KMS-11 (cell line): ENCODE results near the gene MYL9.
"Not testable (repeated sequence)": the region's sequence is repeated elsewhere in the genome, so short reads cannot be mapped to it uniquely, and the experiment has no call there.

ENCODE experiments used
- H2AFZ ChIP-seq: fragments of 200-600 bp; sonication (generic); 2 replicates; pipeline ENCODE4 v1.6.1; 2016; ENCODE audit warnings: antibody characterized with exemption, mixed run types, low read depth
- H3K27ac ChIP-seq: fragments of 200-600 bp; sonication (generic); 2 replicates; pipeline ENCODE4 v1.6.1; 2016; ENCODE audit warnings: mild to moderate bottlenecking, mixed run types
- H3K27me3 ChIP-seq: fragments of 200-600 bp; sonication (generic); 2 replicates; pipeline ENCODE4 v1.6.1; 2017; ENCODE audit warnings: mild to moderate bottlenecking, low read depth, mixed run types, moderate library complexity; ENCODE audit not compliant: insufficient read depth
- H3K36me3 ChIP-seq: fragments of 200-600 bp; sonication (generic); 2 replicates; pipeline ENCODE4 v1.6.1; 2017; ENCODE audit warnings: mild to moderate bottlenecking, mixed run types; ENCODE audit not compliant: insufficient read depth
- H3K4me1 ChIP-seq: fragments of 200-600 bp; sonication (generic); 2 replicates; pipeline ENCODE4 v1.6.1; 2016; ENCODE audit warnings: mild to moderate bottlenecking, low read depth, mixed run types; ENCODE audit not compliant: poor library complexity, severe bottlenecking
- H3K4me2 ChIP-seq: fragments of 200-600 bp; sonication (generic); 2 replicates; pipeline ENCODE4 v1.7.0; 2016; ENCODE audit warnings: mild to moderate bottlenecking, mixed run types
- H3K4me3 ChIP-seq: fragments of 200-600 bp; sonication (generic); IDR thresholded peaks from 2 replicates; pipeline ENCODE4 v1.6.1; 2017; ENCODE audit warnings: low read depth, low read length, mixed read lengths; ENCODE audit not compliant: insufficient read depth
- H3K79me2 ChIP-seq: fragments of 200-600 bp; sonication (generic); 2 replicates; pipeline ENCODE4 v1.6.1; 2016; ENCODE audit warnings: low read depth, mixed run types; ENCODE audit not compliant: insufficient read depth
- H3K9ac ChIP-seq: fragments of 200-600 bp; sonication (generic); 2 replicates; pipeline ENCODE4 v1.6.1; 2016; ENCODE audit warnings: mild to moderate bottlenecking, mixed run types
- H4K20me1 ChIP-seq: fragments of 200-600 bp; sonication (generic); 2 replicates; pipeline ENCODE4 v1.6.1; 2016; ENCODE audit warnings: mild to moderate bottlenecking, mixed run types; ENCODE audit not compliant: insufficient read depth
- TF ChIP-seq, protein P1 (sequence below): fragments of 200-600 bp; sonication (generic); conservative IDR thresholded peaks from 2 replicates; pipeline ENCODE4 v1.6.1; 2017; ENCODE audit warnings: low read depth, mild to moderate bottlenecking, antibody characterized with exemption, low read length, moderate library complexity, mixed read lengths

Gene MYL9

DNA sequence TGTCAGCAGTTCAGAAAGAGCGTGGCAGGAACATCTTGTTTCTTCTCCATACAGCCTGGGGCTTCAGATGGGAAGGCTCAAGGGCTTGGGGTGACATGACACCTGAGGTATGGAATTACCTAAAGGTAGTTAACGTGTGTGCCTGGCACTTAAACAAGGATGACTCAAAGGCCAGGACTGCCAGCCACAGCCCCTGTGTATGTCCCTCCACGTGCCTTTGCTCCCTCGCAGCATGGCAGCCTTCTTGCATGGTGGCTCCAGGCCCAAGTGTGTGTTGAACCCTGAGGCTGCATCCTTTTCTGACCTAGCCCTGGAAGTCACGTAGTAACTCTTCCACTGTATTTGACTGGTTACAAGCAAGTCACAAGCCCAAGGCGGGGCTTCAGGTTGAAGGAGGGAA is 33.6 kb upstream of the MYL9 start:
- Histone ChIP-seq H3K4me1 (peaks cover 6% of the 10 kb centered on the region), H3K27me3 (no peaks in the 10 kb centered on the region), H3K79me2 (no peaks in the 10 kb centered on the region), H3K36me3 (no peaks in the 10 kb centered on the region), H3K27ac (no peak overlapping the region), H2AFZ (no peak overlapping the region), H3K9ac (no peak overlapping the region), H4K20me1 (no peaks in the 10 kb centered on the region), H3K4me2 (no peak overlapping the region), H3K4me3 (no peak overlapping the region)
- TF ChIP-seq, protein P1, sequence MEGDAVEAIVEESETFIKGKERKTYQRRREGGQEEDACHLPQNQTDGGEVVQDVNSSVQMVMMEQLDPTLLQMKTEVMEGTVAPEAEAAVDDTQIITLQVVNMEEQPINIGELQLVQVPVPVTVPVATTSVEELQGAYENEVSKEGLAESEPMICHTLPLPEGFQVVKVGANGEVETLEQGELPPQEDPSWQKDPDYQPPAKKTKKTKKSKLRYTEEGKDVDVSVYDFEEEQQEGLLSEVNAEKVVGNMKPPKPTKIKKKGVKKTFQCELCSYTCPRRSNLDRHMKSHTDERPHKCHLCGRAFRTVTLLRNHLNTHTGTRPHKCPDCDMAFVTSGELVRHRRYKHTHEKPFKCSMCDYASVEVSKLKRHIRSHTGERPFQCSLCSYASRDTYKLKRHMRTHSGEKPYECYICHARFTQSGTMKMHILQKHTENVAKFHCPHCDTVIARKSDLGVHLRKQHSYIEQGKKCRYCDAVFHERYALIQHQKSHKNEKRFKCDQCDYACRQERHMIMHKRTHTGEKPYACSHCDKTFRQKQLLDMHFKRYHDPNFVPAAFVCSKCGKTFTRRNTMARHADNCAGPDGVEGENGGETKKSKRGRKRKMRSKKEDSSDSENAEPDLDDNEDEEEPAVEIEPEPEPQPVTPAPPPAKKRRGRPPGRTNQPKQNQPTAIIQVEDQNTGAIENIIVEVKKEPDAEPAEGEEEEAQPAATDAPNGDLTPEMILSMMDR = no peak

DNA sequence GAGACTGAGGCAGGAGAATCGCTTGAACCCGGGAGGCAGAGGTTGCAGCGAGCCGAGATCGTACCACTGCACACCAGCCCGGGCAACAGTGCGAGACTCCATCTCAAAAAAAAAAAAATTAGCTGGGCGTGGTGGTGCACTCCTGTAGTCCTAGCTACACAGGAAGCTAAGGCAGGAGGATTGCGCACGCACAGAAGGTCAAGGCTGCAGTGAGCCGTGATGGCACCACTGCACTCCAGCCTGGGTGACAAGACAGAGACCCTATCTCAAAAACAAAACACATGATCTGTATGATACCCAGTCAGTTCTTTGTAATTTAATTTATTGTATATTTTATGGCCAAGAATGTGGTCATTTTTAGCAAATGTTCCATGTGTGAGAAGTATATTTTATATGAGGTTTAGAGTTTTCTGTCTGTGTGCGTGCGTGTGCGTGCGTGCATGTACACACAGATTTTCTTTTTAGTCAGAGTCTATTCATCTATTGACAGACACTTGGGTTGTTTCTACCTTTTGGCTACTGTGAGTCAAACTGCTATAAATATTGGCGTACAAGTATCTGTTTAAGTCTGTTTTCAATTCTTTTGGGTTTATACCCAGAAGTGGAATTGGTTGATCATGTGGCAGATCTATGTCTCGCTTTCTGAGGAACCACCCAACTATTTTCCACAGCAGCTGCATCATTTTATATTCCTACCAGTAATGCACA is 22.2 kb upstream of the MYL9 start:
- TF ChIP-seq, protein P1 = no peak
- no peak overlapping the region for H2AFZ ChIP-seq
- no peaks in the 10 kb centered on the region for H3K27me3 ChIP-seq
- H3K27ac ChIP-seq = no peak overlapping the region
- no peaks in the 10 kb centered on the region for H3K4me1 ChIP-seq
- H3K79me2 ChIP-seq = no peaks in the 10 kb centered on the region
- no peak overlapping the region for H3K9ac ChIP-seq
- H3K36me3 ChIP-seq = no peaks in the 10 kb centered on the region
- no peak overlapping the region for H3K4me3 ChIP-seq
- H3K4me2 ChIP-seq = no peak overlapping the region
- H4K20me1 ChIP-seq = no peaks in the 10 kb centered on the region

DNA sequence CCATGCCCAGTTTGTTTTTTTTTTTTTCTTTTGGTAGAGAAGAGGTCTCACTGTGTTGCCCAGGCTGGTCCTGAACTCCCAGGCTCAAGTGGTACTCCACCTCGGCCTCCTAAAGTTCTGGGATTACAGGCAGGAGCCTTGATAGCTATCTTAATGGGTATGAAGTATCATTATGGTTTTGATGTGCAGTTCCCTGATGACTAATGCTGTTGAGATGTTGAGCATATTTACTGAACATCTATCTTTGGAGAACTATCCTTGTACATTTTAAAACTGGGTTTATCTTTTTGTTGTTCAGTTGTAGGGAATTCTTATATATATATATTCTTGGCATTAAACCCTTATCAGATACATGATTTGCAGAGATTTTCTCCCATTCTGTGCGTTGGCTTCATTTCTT is 21.4 kb upstream of the MYL9 start:
- H2AFZ ChIP-seq = no peak overlapping the region
- no peak overlapping the region for H3K9ac ChIP-seq
- TF ChIP-seq, protein P1 = no peak
- H3K79me2 ChIP-seq = no peaks in the 10 kb centered on the region
- H3K4me3 ChIP-seq = no peak overlapping the region
- H3K27ac ChIP-seq = no peak overlapping the region
- no peaks in the 10 kb centered on the region for H3K36me3 ChIP-seq
- no peaks in the 10 kb centered on the region for H4K20me1 ChIP-seq
- H3K4me2 ChIP-seq = no peak overlapping the region
- no peaks in the 10 kb centered on the region for H3K4me1 ChIP-seq
- H3K27me3 ChIP-seq = no peaks in the 10 kb centered on the region

DNA sequence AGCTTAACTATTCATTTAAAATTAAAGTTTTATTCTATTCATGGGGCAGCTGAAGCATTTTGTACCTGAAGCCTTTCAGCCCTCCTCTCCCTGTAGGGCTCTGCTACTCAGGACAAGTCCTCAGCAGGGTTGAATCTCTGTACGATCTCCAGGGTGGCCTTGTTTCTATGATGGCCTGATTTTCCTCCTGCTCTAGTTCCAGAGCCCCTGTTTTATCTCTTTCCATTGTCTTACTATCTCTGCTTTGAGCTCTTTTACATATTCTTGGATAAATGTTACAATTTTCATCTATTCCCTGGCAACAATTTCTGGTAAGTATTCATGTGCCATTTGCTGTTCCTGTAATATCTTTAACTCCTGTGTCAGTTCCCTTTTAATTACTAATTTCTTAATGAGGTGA is 19.8 kb upstream of the MYL9 start:
- Histone ChIP-seq H3K36me3 (no peaks in the 10 kb centered on the region), H3K27ac (no peak overlapping the region), H4K20me1 (no peaks in the 10 kb centered on the region), H3K27me3 (no peaks in the 10 kb centered on the region), H3K4me1 (no peaks in the 10 kb centered on the region), H2AFZ (no peak overlapping the region), H3K4me2 (no peak overlapping the region), H3K79me2 (no peaks in the 10 kb centered on the region), H3K9ac (no peak overlapping the region), H3K4me3 (no peak overlapping the region)
- TF ChIP-seq, protein P1 = no peak

DNA sequence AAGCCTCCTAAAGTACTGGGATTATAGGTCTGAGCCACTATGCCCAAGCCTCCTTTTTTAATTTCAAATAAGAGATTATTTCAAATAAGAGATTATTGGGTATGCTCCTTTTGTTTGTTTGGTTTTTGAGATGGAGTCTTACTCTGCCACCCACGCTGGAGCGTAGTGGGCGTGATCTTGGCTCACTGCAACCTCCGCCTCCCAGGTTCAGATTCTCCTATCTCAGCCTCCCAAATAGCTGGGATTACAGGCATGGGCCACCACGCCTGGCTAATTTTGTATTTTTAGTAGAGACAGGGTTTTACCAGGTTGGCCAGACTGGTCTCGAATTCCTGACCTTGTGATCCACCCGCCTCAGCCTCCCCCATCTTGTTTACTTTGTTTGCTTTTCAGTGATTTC is 18.9 kb upstream of the MYL9 start:
- not testable (repeated sequence) for H3K4me3 ChIP-seq, H3K79me2 ChIP-seq, H3K27me3 ChIP-seq, H3K36me3 ChIP-seq, H3K4me2 ChIP-seq, H3K9ac ChIP-seq, H3K27ac ChIP-seq, H3K4me1 ChIP-seq, H4K20me1 ChIP-seq, H2AFZ ChIP-seq
